Prostate gland (tissue), 2 donors: ENCODE results near the gene MAFG. TPM values are rescaled to one million over a fixed set of nuclear protein-coding genes. Genes with fewer than 3 reads are reported as not detected.
A peak's percentile ranks its signal among the peaks of the same experiment; 100 is the strongest.

ENCODE experiments used
- DNase-seq: peaks from one replicate; pipeline ENCODE4 v3.0.0-alpha.2; 2019; ENCODE audit warnings: low spot score
- H3K27ac ChIP-seq, 2 donors: fragments of 200-600 bp; sonication (generic); 2 replicates each; pipeline ENCODE4 v1.5.1; 2017 to 2019
- H3K27me3 ChIP-seq: fragments of 200-600 bp; sonication (generic); replicated peaks from 2 replicates; pipeline ENCODE4 v1.5.1; 2019; ENCODE audit not compliant: insufficient read depth
- H3K36me3 ChIP-seq, 2 donors: fragments of 200-600 bp; sonication (generic); 1 replicate in 1 of 2; 2 replicates in 1 of 2; pipeline versions ENCODE4 v1.5.1 to v1.8.1; 2017 to 2019
- H3K4me1 ChIP-seq: fragments of 200-600 bp; sonication (generic); replicated peaks from 2 replicates; pipeline ENCODE4 v1.5.1; 2019
- H3K4me3 ChIP-seq, 2 donors: fragments of 200-600 bp; sonication (generic); 2 replicates each; pipeline ENCODE4 v1.5.1; 2017 to 2019
- H3K9me3 ChIP-seq: fragments of 200-600 bp; sonication (generic); 2 replicates; pipeline ENCODE4 v1.5.1; 2017
- POLR2A ChIP-seq: fragments of 450-650 bp; IDR thresholded peaks from one replicate; pipeline ENCODE4 v1.6.1; 2016; ENCODE audit warnings: antibody characterized with exemption, mild to moderate bottlenecking
- POLR2AphosphoS5 ChIP-seq: sonication (generic); formaldehyde crosslinking; IDR thresholded peaks from one replicate; pipeline ENCODE4 v1.6.1; 2017; ENCODE audit warnings: antibody characterized with exemption
- WGBS: methylation state at CpG from one replicate; pipeline ENCODE4 v1.1.5; 2018; 5-methylcytosine and 5-hydroxymethylcytosine counted together
- intact Hi-C: fragments of 100-400 bp; cut with DNase I; formaldehyde crosslinking; loops from one replicate; pipeline ENCODE4 v1.14.2; 2022
- total RNA-seq, 2 donors: library from RNA; depleted of rRNA; stranded (reverse); fragments of >200 nt; gene quantifications; one replicate each; pipeline ENCODE4 v1.1.0, GENCODE V29; 2016
- TF ChIP-seq, protein P1 (sequence below), 4 experiments: fragments of 200-600 bp in 2 of 4; fragments of 450-650 bp in 2 of 4; sonication (generic) in 2 of 4; IDR thresholded peaks; 1 replicate in 3 of 4; 2 replicates in 1 of 4; pipeline ENCODE4 v1.5.1; 2016 to 2019; ENCODE audit warnings: antibody characterized with exemption in 4 of 4, mild to moderate bottlenecking in 2 of 4, moderate library complexity in 2 of 4

MAFG gene
- total RNA-seq, 2 donors from 2014 or later, result 11.3 to 27.7 TPM

DNA sequence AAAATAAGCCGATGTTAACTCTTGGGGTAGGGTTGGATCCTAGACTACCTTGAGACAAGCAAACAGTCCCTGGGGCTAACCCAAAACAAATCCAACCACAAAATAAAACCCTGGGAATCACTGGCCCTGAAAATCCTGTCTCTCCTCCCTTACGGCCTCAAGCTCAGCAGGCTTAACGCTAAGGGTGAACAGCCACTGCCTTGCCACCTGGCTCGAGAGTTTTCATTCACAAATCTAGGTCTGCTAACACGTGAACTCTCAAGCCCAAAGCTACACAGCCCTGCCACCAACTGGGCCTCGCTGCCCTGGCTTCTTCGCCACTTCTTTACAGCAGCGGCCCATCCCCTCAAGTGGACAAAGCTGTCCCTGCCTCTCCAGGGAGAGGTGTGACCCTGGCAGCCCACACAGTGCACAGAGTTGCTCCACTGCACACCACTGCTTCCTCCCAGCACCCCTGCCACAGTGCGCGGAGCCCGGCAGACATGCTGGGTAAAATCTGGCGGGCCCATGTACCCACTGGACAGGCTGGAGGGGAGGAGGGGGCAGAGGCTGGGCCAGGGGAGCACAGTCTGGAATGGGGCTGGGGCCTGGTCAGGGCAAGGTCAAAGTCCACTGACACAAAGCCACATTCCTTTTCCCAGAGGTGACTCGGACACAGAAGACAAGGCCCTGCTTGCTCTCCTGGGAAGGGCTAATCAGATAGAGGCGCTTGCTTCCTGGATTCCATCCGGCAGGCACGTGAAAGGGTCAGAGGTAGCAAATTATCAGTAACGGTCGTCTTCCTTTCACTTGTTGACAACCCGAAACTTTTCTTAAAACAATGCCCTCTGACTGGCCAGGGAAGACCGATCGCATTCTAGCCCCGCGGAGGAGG, 17.3 kb downstream of the MAFG start:
- no peaks in the 10 kb centered on the region for H3K9me3 ChIP-seq
- peak overlapping the region; percentile 76 to 78 for H3K4me3 ChIP-seq
- no peaks in the 10 kb centered on the region for H3K27me3 ChIP-seq
- no peak for DNase-seq
- H3K4me1 ChIP-seq, result peaks cover 6% of the 10 kb centered on the region
- intact Hi-C loops, result no loop called here
- H3K36me3 ChIP-seq, result peaks cover 10 to 11% of the 10 kb centered on the region in 2 donors
- WGBS, result 35% methylated on average over 23 of the region's 23 CpGs
- peak overlapping the region; percentile 63 to 75 for H3K27ac ChIP-seq
- TF ChIP-seq POLR2AphosphoS5, result no peak
- no peak for TF ChIP-seq POLR2A
- TF ChIP-seq, protein P1, sequence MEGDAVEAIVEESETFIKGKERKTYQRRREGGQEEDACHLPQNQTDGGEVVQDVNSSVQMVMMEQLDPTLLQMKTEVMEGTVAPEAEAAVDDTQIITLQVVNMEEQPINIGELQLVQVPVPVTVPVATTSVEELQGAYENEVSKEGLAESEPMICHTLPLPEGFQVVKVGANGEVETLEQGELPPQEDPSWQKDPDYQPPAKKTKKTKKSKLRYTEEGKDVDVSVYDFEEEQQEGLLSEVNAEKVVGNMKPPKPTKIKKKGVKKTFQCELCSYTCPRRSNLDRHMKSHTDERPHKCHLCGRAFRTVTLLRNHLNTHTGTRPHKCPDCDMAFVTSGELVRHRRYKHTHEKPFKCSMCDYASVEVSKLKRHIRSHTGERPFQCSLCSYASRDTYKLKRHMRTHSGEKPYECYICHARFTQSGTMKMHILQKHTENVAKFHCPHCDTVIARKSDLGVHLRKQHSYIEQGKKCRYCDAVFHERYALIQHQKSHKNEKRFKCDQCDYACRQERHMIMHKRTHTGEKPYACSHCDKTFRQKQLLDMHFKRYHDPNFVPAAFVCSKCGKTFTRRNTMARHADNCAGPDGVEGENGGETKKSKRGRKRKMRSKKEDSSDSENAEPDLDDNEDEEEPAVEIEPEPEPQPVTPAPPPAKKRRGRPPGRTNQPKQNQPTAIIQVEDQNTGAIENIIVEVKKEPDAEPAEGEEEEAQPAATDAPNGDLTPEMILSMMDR (IDR thresholded peaks at IDR 0.05), result no peak

DNA sequence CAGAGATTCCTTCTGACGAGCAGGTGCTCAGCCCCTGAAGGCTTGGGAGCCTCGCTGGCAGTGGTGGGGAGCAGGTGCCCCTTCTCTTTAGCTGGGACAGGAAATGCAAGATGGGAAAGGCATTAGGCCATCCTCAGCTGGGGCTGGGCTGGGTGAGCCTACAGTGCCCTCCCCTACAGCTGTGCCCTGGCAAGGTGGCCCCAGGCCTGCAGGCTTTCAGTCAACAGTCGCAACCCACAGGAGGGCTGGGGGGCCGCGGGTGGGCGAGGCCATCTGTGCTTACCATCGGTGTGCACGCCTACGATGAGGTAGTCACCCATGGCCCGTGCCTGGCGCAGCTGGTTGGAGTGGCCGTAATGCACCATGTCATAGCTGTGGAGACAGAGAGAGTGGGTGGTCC, 18.3 kb downstream of the MAFG start:
- WGBS, result 98% methylated on average over 11 of the region's 12 CpGs
- H3K27ac ChIP-seq, result no peak overlapping the region
- no peaks in the 10 kb centered on the region for H3K9me3 ChIP-seq
- H3K4me3 ChIP-seq, result no peak overlapping the region
- TF ChIP-seq POLR2A (no peak), POLR2AphosphoS5 (no peak)
- TF ChIP-seq, protein P1 (IDR thresholded peaks at IDR 0.05), result no peak
- DNase-seq, result no peak
- no peaks in the 10 kb centered on the region for H3K27me3 ChIP-seq
- intact Hi-C loops, result no loop called here
- H3K36me3 ChIP-seq, result peaks cover 7 to 10% of the 10 kb centered on the region in 2 donors
- peaks cover 6% of the 10 kb centered on the region for H3K4me1 ChIP-seq

DNA sequence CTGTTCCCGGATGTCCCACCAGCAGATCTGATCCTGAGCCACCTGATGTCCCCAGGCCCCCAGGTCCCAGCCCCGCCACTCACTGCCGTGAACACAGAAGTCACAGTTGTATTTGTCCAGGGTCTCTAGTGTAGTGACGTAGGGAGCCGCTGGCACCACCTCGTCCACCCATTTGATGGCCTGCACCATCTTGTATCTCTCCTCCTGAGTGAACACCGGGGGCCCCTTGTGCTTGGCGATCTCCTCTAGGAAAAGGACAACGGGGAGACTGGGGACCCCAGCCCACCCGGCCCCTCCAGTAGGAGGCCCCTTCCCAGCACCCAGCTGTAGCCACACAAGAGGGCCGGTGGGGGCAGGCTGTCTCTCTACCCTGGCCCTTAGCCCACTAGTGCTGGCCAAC, 18.7 kb downstream of the MAFG start:
- intact Hi-C loops, result no loop called here
- H3K36me3 ChIP-seq, result peaks cover 4 to 5% of the 10 kb centered on the region in 2 donors
- H3K4me1 ChIP-seq, result peaks cover 6% of the 10 kb centered on the region
- H3K27ac ChIP-seq, result no peak overlapping the region
- H3K27me3 ChIP-seq, result no peaks in the 10 kb centered on the region
- DNase-seq, result no peak
- H3K4me3 ChIP-seq, result no peak overlapping the region
- TF ChIP-seq, protein P1 (IDR thresholded peaks at IDR 0.05), result no peak
- no peak for TF ChIP-seq POLR2AphosphoS5
- TF ChIP-seq POLR2A, result no peak
- WGBS, result 96% methylated on average over 11 of the region's 11 CpGs
- no peaks in the 10 kb centered on the region for H3K9me3 ChIP-seq

DNA sequence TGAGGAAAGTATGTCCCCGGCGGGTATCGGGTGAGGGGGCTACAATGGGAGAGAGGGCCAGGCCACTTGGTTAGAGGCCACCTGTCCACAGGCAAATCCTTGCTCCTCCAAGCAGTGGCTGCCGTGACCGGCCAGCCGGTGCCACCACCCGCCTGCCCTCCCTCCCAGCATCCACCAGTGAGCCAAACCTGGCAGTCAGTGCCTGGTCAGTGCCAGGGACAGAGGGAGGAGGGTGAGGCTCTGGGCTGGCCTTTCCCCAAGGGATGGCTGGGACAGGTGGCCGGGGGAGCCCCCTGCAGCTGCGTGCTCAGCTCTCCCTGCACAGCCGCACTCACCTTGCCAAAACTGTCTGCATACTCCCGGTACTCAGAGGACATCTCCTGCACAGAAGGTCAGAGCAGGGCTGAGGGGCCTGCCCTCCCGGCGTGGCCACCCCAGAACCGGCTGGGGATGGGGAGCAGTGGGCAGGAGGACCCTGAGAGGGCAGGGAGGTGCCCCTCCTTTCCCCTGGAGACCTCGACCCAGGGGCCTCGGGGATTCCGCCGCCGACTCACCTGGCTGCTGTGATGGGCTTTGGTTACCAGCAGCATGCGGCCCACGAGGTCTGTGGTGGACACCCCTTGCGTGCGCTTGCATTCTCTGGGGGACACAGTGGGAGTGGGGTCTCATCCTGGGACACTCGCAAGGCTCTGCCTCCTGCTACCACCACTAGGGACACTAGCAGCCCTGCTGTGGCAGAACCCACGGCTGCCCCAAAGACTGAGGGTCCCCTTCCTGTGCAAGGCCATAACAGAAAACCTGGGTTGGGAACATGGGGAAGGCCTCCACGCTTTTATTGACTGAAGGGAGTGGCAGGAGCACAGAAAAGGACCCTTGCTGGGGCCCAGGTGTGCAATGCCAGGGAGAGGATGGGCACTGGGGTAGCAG, 20.1 kb downstream of the MAFG start:
- H3K27me3 ChIP-seq, result no peaks in the 10 kb centered on the region
- H3K9me3 ChIP-seq, result no peaks in the 10 kb centered on the region
- H3K27ac ChIP-seq, result no peak overlapping the region
- 95% methylated on average over 16 of the region's 26 CpGs for WGBS
- H3K4me1 ChIP-seq, result peaks cover 8% of the 10 kb centered on the region
- DNase-seq, result no peak
- intact Hi-C loops, result no loop called here
- H3K36me3 ChIP-seq, result no peaks in the 10 kb centered on the region
- TF ChIP-seq, protein P1 (IDR thresholded peaks at IDR 0.05), result no peak
- TF ChIP-seq POLR2A (no peak), POLR2AphosphoS5 (no peak)
- no peak overlapping the region for H3K4me3 ChIP-seq
